Epithelial cell of esophagus (primary cell): ENCODE measurements around the gene BORCS6.

Experiments used
- DNase-seq: peaks from one replicate; pipeline ENCODE4 v3.0.0; 2010; ENCODE audit warnings: low read depth
- H3K4me3 ChIP-seq: 2 replicates; pipeline ENCODE4 v1.5.1; 2011; ENCODE audit warnings: mild to moderate bottlenecking, low read length, control low read depth
- TF ChIP-seq, protein P1 (sequence below): IDR thresholded peaks from 2 replicates; pipeline ENCODE4 v1.5.1; 2011; ENCODE audit warnings: low read depth, mild to moderate bottlenecking, low read length, control low read depth, inconsistent platforms; ENCODE audit not compliant: insufficient read depth; ENCODE audit errors: missing control alignments

Gene BORCS6

DNA sequence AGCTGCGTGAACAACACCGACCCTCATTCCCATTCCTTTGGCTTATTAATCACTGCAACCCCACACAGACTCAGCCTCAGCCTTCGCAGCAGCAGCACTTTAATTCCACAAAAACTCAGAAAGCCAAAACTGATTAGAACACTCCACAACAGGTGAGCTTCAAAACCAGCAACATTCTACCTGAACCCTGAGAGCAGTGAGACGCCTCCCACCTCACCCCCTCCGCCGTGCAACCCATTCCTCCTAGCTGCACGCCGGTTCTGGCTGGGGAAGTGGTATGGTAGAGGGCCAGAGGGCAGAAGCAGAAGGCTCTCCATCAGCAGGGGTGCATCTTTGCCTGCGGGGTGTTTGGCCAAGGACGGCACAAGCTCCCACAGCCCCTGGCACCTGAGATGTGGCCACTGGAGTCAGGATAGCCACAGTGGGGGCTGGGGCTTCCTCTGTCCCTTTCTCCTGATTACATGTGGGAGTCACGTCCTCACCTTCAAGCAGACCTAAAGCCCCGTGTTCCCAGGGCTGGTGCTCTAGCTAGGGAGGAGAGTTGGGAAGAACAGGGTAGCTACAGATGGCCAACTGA, 1.6 kb downstream of the BORCS6 start:
- TF ChIP-seq, protein P1, sequence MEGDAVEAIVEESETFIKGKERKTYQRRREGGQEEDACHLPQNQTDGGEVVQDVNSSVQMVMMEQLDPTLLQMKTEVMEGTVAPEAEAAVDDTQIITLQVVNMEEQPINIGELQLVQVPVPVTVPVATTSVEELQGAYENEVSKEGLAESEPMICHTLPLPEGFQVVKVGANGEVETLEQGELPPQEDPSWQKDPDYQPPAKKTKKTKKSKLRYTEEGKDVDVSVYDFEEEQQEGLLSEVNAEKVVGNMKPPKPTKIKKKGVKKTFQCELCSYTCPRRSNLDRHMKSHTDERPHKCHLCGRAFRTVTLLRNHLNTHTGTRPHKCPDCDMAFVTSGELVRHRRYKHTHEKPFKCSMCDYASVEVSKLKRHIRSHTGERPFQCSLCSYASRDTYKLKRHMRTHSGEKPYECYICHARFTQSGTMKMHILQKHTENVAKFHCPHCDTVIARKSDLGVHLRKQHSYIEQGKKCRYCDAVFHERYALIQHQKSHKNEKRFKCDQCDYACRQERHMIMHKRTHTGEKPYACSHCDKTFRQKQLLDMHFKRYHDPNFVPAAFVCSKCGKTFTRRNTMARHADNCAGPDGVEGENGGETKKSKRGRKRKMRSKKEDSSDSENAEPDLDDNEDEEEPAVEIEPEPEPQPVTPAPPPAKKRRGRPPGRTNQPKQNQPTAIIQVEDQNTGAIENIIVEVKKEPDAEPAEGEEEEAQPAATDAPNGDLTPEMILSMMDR, result no peak
- H3K4me3 ChIP-seq, result peak overlapping the region; percentile 89
- no peak for DNase-seq

DNA sequence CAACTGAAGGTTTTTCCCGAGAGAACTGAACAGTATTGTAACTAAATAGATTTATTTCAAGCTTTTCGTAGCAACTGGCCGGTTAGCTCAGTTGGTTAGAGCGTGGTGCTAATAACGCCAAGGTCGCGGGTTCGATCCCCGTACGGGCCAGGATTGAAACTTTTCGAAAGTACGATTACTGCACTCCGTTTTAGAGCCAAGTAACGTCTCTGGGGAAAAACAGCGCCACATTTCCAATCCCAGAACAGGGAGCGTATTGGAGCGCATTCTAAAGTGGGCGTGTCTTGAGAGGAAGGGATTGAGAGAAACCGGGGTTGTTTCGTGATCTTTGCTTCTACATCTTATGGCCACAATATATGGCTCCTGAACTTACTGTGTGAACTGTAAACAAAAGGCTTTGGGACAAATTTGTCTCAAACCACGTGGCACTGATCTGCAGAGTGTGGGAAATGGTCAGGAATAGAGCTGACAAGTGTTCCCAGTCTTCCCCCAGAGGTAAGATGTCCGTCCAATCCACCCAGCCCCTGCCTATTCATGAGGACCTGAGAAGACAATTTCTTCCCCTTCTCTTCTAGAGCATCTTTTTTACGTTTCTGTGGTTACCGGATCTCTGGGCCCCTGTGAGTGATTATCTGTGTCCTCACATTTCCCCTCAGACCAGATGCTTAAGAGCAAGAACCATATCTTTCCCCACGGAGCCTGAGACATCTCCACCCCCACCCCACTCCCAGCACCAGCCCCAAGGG, 2.3 kb downstream of the BORCS6 start:
- DNase-seq, result peak; percentile 98
- TF ChIP-seq, protein P1, result no peak
- H3K4me3 ChIP-seq, result peak overlapping the region; percentile 89

DNA sequence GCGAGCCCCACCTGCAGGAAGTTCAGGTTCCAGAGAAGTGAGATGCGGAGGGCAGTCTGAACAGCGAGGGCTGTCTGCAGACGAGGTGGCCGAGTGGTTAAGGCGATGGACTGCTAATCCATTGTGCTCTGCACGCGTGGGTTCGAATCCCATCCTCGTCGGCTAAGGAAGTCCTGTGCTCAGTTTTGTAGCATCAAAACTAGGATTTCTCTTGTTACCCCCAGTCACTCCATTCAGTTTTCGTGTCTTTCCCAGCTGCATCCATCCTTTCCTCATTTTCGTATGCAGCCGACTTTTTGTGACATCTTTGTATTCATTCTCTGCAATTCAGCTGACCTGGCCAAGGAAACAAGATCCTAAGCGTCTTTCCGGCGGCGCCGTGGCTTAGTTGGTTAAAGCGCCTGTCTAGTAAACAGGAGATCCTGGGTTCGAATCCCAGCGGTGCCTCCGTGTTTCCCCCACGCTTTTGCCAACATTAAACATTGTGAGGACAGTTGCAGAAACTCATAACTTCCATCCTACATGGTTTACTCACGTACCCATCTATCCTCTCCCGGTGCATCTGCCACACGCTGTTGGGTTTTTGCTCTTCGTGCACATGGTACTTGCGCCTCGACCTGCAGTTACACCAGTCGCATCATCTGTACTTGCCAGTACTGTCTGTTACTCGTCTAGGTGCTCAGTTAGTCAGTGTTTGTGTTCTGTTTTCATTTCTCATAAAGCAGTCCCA, 3.0 kb downstream of the BORCS6 start:
- TF ChIP-seq, protein P1, result peak; percentile 45
- peak; percentile 93 for DNase-seq

DNA sequence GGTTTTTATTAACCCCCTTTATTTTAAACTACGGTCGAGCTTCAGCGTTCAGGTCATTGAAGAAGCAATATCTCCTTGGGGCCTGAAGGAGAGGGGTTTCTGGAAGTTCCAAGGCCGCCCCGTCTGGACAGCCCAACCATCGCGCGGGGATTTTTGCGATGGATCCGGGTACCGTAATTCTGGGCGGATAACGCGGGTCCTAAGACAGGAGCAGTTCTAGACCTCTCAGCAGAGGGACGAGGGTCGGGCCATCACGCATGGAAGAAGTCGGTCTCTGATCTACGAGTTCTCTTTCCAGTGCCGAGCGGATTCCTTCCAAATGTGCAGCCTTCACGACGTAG, 3.6 kb downstream of the BORCS6 start:
- H3K4me3 ChIP-seq, result peak overlapping the region; percentile 89
- no peak for DNase-seq
- TF ChIP-seq, protein P1, result no peak

More for the DNA sequence above, 3.0 kb downstream of the BORCS6 start:
- H3K4me3 ChIP-seq, result peak overlapping the region; percentile 89

DNA sequence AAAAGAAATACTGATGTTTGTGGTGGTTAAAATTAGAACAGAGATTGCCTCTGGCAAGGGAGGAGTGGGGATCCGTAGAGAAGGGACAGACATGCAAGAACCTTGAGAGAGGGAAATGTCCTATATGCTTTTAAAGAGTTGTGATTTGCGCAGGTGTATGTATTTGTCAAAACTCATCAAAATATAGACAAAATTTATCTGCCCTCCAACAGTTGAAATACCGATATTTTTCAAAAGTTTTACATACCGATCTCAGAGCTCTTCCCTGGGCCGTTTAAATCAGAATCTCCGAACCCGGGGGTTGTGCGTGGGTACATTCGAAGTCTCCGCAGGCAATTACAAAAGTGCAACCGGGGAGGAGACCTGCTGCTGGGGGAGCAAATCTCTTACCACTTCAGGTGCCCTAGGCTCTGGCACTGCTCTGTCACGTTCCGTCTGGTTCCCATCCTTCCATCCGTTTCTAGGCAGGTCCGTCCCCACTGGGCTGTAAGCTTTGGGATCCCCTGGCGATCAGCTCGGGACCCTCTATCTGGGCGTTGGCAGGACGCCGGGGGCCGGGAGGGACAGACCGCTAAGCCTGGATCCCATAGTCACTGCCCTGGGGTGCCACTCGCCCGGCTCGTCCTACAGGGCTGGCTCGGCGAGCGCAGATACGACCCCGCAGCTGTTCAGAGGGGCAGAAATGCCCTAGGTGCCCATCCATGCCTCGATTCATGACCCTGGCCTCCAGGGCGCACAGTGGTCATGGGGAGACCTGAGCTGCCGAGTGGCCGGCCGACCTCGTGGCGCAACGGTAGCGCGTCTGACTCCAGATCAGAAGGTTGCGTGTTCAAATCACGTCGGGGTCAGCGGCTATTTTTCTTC, 4.2 kb downstream of the BORCS6 start:
- TF ChIP-seq, protein P1, result no peak
- peak; percentile 68 for DNase-seq
- H3K4me3 ChIP-seq, result peak overlapping the region; percentile 89

DNA sequence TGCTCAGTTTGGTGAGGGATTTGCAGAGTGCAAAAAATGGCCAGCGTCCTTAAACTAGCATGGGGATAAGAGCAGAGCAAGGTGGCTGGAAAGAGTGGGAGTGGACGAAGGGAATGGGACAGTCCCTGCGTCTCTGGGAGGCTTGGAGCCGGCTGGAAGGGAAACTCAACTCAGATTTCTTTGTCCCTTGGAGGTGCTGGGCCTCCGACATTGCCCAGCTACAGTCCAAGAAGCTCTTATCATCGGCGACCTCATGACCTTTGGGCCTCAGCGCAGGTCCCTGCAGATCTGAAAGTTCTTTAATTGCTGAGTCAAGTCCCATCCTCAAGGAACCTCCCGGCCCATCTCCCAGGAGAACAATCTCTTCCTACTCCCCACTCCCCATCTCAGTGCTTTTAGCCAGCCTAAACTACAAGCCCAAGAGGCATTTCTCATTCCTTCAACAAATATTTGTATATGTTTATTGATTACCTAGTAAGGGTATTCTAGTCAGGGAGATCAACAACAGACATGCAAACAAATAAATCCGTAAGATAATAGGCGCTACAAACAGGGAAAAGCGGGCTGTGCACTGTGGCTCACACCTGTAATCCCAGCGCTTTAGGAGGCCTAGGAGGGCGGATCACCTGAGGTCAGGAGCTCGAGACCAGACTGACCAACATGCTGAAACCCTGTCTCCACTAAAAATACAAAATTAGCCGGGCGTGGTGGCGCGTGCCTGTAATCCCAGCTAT, 12.8 kb downstream of the BORCS6 start:
- TF ChIP-seq, protein P1, result no peak
- peak overlapping the region; percentile 80 for H3K4me3 ChIP-seq

More for the DNA sequence above, 12.8 kb downstream of the BORCS6 start:
- DNase-seq, result no peak
